ENCODE results near the gene HDAC1.

Gene HDAC1

DNA sequence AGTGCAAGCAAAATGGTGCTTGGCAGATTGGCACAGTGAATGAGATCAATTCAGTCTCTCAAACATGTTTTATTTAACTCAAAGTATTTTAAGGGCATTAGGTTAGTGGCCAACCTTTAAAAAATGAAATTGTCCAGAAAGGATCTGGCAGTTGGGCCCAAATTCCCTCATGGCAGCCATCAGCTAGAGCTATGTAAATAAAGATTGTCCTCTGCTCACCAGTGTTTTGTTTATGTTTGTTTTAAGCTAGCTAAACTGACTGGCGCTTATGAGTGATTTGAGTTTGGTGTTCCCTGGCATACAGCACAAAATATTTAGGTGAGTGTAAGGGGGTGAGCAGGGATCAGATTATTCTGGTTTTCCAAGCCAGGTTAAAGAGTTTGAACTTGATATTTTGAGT lies 18.1 kb downstream of the HDAC1 start:
- in situ Hi-C loops (cut with HindIII; ENCODE audit: low sequenced_read_pairs), result no loop called here
- H3K4me3 ChIP-seq (ENCODE audit: low read depth, low read length), result no peak overlapping the region
- no peak for TF ChIP-seq CTCF (IDR thresholded peaks at IDR 0.05; ENCODE audit: low read depth, low read length, missing control alignments)

GRCh38 chr1:32311709-32312393 lies 20.0 kb downstream of the HDAC1 start:
- DNase-seq (ENCODE audit: low read depth), result no peak
- in situ Hi-C loops (cut with HindIII; ENCODE audit: low sequenced_read_pairs), result no loop called here
- H3K4me3 ChIP-seq (ENCODE audit: low read depth, low read length), result no peak overlapping the region
- no peak for TF ChIP-seq CTCF (IDR thresholded peaks at IDR 0.05; ENCODE audit: low read depth, low read length, missing control alignments)

More for the DNA sequence above, 18.1 kb downstream of the HDAC1 start:
- no peak for DNase-seq (ENCODE audit: low read depth)

- in situ Hi-C loops (cut with HindIII; ENCODE audit: low sequenced_read_pairs), result no loop called here
- TF ChIP-seq CTCF (IDR thresholded peaks at IDR 0.05; ENCODE audit: low read depth, low read length, missing control alignments), result no peak
- DNase-seq (ENCODE audit: low read depth), result no peak
- H3K4me3 ChIP-seq (ENCODE audit: low read depth, low read length), result no peak overlapping the region
These were observed 25.0 kb downstream of the HDAC1 start for GRCh38 chr1:32316903-32317277.

DNA sequence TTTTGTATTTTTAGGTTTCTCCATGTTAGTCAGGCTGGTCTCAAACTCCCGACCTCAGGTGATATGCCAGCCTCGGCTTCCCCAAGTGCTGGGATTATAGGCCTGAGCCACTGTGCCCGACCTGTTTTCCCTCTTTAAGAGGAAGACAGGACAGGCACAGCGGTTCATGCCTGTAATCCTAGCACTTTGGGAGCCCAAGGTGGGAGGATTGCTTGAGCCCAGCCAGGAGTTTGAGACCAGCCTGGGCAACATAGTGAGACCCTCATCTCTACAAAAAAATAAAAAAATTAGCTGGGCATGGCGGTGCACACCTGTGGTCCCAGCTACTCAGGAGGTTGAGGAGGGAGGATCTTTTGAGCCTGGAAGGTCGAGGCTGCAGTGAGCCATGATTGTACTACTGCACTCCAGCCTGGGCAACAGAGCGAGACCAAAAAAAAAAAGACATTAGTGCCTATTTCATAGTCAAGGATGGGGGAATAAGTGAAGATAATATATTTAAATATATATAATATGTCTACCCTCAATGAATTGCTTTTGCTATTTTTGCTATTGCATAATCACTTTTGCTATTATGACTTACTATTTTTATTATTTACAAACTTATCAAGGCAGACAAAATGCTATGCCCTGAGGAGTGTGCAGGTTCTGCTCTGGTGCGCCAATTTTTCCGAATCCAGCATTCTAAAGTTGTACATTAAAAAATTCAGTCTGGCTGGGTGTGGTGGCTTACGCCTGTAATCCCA lies 26.4 kb downstream of the HDAC1 start:
- TF ChIP-seq CTCF (IDR thresholded peaks at IDR 0.05; ENCODE audit: low read depth, low read length, missing control alignments), result no peak
- no peak for DNase-seq (ENCODE audit: low read depth)
- in situ Hi-C loops (cut with HindIII; ENCODE audit: low sequenced_read_pairs), result no loop called here
- H3K4me3 ChIP-seq (ENCODE audit: low read depth, low read length), result no peak overlapping the region

- TF ChIP-seq CTCF (IDR thresholded peaks at IDR 0.05; ENCODE audit: low read depth, low read length, missing control alignments), result no peak
- DNase-seq (ENCODE audit: low read depth), result no peak
- in situ Hi-C loops (cut with HindIII; ENCODE audit: low sequenced_read_pairs), result loop anchor here (5.0 kb wide), 1 partner anchor 80 kb away; no protein-coding TSS in a partner anchor
- H3K4me3 ChIP-seq (ENCODE audit: low read depth, low read length), result no peak overlapping the region
These were observed 29.9 kb downstream of the HDAC1 start for GRCh38 chr1:32321712-32322291.

DNA sequence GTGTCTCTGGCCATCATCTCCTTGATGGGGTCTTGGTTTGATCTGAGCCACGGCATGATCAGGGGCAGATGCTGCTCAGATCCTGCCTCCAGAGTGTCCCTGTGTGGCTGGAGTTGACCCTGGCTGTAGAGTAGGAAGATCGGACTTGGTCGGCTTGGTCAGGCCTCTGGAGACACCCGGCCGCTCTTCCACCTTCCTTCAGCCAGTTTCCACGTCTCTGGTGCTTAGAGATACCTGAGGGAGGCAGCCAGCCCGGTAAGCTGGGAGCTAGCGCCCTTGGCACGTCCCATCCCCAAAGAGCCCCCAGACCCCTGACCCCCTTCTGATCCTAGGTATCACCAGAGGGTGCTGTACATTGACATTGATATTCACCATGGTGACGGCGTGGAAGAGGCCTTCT lies 35.3 kb downstream of the HDAC1 start:
- TF ChIP-seq CTCF (IDR thresholded peaks at IDR 0.05; ENCODE audit: low read depth, low read length, missing control alignments), result no peak
- no peak for DNase-seq (ENCODE audit: low read depth)

More for the DNA sequence above, 35.3 kb downstream of the HDAC1 start:
- H3K4me3 ChIP-seq (ENCODE audit: low read depth, low read length), result no peak overlapping the region
- in situ Hi-C loops (cut with HindIII; ENCODE audit: low sequenced_read_pairs), result no loop called here
